Kasumi-1 (cell line): ENCODE data around the gene DHX8.
"Not testable (repeated sequence)": the region's sequence is repeated elsewhere in the genome, so short reads cannot be mapped to it uniquely, and the experiment has no call there.

ENCODE experiments used
- DNase-seq, 2 experiments: peaks; one replicate each; lab custom pipeline; 2025; lab: John Stamatoyannopoulos, UW

Gene DHX8

GRCh38 chr17:43483674-43484551 is at the start of gene DHX8:
Gene DHX8, plus strand, starts transcription at chr17:43483975. Its CDS starts 63 bp downstream, at chr17:43484038.
- DNase-seq: peak; percentile 99

- no peak for DNase-seq
Observed at GRCh38 chr17:43434902-43435319, 48.9 kb upstream of the DHX8 start.

DNA sequence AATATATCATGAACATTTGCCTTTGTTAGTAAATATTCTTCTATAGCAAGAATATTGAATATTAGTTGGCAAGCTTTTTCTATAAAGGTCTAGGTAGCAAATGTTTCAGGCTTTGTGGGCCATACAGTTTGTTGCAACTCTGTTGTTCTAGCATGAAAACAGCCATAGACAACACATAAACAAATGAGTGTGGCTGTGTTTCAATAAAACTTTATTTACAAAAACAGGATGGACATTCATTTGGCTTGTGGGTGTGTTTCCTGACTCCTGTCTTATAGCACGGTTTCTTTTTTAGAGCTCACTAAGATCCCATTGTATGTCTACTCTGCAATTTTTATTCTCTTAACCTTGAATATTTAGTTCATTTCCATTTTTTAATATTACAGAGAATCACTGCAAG is 46.0 kb upstream of the DHX8 start:
- DNase-seq: no peak

DNA sequence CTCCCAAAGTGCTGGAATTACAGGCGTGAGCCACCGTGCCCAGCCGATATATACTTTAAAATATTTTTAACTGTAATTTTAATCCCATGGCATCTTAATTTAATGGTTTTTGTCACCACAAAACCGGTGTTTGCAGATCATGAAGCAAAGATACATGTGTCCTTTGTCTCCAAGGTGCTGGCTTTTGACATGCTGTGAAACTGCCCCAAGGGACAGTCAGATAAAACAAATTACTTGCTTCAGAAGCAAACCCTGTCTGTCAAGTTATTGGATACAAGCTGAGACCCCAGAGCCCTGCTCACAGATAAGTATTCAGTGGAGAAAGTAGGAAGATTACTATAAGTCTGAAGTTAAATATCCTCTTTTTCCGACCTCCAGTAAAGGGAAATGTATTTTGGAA is 45.1 kb upstream of the DHX8 start:
- no peak for DNase-seq

GRCh38 chr17:43439041-43439440 is 44.7 kb upstream of the DHX8 start:
- no peak for DNase-seq

GRCh38 chr17:43442711-43443110 is 41.1 kb upstream of the DHX8 start:
- DNase-seq: no peak

GRCh38 chr17:43443381-43443780 is 40.4 kb upstream of the DHX8 start:
- no peak for DNase-seq

- DNase-seq: no peak
Observed at GRCh38 chr17:43444223-43445008, 39.4 kb upstream of the DHX8 start.

DNA sequence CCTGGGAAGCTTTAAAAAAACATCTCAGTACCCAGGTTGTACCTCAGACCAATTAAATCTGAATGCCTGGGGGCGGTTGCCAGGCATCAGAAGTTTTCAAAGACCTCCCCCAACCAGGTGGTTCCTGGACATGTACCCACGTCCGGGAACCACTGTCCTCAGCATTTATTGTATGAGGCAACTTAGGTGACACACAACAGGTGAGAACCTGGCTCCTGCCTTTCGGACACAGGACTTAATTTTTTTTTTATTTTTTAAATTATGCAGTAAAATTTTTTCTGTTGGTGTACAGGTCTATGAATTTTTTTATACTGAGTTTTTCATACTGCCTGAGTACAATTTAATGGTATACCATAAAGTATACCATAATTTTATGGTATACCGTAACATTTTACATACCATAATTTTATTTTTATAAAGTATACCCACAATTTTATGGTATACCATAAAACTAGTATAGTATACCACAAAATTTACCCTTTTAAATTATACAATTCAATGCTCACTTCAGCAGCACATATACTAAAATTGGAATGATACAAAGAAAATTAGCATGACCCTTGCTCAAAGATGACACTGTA is 38.7 kb upstream of the DHX8 start:
- no peak for DNase-seq

DNA sequence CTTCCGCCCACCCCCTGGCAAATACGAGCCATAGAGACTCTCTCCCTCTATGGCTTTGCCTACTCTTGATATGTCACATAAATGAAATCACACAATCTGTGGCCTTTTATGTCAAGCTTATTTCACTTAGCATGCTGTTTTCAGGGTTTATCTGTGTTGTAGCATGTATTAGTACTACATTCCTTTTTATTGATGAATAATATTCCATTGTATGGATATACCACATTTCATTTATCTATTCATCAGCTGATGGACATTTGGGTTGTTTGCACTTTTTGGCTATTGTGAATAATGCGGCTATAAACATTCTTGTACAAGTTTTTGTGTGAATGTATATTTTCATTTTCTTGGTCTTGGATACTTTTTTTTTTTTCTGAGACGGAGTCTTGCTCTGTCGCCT is 37.0 kb upstream of the DHX8 start:
- DNase-seq: no peak

GRCh38 chr17:43448720-43449469 is 34.9 kb upstream of the DHX8 start:
- no peak for DNase-seq

DNA sequence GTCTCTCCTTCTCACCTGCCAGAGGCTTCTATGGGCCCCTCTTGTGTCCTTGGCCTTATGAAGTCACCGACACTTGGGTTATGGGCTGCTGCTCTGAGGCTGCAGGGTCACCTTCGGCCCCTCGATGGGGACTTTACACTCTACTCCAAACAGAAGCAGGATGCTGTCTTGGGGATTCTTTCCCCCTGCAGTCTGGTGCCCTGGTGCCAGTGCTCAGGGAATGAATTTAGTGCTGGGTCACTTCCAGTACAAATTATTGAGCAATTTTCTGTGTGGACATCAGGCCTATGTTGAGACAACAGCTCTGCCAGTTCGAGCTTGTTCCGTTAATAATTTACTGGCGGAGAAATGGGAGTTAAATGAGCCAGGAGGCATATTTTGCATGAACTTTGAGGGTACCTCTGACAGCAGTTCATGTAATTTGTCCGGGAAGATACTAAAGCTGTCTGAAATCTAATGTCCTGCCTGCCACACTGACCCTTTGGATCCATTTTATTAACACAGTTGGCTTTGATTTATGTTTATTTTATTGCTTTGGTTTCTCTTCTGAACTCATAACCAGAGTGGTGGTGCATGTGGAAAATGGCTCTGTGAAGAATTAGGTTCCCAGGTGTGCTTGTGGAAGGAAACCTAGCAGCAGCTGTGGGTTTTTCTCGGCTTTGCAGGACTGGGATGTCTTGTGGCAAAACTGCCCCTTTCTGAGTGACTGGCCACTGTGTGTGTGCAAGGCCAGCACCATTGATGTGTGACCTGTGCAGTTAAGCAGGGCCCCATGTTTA is 34.1 kb upstream of the DHX8 start:
- DNase-seq: no peak

GRCh38 chr17:43450791-43451190 is 33.0 kb upstream of the DHX8 start:
- not testable (repeated sequence) for DNase-seq

DNA sequence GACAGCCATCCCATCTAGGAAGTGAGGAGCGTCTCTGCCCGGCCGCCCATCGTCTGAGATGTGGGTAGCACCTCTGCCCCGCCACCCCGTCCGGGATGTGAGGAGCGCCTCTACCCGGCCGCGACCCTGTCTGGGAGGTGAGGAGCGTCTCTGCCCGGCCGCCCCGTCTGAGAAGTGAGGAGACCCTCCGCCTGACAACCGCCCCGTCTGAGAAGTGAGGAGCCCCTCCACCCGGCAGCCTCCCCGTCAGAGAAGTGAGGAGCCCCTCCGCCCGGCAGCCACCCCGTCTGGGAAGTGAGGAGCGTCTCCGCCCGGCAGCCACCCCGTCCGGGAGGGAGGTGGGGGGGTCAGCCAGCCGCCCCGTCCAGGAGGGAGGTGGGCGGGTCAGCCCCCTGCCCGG is 32.0 kb upstream of the DHX8 start:
- DNase-seq: not testable (repeated sequence)

DNA sequence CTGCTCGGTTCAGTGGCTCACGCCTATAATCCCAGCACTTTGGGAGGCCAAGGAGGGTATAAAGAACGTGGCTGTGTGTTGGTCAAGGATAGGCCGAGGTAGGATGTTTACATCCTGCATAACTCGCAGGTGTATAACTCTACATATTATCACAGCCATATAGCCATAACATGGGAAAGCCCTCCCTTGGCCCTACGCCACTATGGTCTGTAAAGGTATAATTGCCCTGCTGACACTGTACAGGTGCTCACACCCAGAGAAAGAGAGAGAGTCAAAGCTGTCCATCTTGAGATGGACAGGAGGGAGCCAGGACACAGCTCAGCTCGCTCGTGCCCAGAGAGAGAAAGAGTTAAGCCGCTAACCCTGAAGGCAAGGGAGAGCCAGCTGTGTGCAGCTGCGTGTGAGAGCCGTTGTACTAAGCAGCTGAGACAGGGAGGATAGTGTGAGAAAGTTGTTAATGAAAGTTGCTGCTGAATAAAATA is 30.4 kb upstream of the DHX8 start:
- no peak for DNase-seq

DNA sequence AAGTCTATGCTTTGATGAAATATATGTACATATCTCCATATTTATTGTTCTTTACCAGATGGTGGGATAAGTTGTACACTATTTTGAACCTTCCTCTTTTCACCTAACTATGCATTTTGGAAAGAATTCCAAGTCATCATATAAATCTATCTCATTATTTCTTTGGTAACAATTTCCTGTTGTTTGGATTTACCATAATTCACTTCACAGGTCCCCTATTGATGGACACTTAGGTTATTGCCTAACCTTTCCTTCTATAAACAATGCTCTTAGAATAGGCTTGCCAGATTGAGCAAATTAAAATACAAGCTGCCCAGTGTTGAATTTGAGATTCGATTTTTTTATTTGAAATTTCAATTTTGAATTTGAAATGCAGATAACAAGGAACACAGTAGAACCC is 28.9 kb upstream of the DHX8 start:
- no peak for DNase-seq

GRCh38 chr17:43456029-43456428 is 27.7 kb upstream of the DHX8 start:
- no peak for DNase-seq

DNA sequence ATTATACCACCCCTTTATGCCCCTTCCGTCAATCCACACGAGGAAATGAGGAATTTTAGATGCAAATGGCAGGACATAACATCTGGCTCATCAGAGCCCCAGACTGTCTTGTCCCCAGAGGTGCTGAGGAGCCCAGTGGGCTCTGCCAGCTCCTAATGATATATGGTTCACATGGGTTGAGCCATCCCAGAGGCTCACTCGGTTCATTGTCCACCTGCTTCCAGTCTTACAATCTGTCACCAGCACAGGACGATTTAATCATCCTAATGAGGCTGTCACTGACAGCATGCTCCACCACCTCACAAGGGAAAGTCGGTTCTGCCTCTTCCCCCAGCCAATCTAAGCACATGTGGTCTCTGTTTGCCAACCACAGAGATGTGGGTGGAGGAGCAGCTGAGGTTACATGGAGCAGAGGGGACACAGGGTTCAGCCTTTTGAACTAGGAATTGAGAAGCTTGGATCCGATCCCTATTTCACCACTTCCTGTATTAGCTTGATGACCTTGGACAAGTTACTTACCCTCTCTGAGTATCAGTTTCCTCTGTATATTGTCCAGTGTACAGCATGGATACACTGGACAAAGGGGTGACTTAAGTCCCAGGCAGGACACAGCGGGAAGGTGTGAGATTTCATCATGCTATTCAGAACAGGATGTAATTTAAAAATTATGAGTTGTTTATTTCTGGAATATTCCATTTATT is 27.0 kb upstream of the DHX8 start:
- peak in 1 of 2 experiments; percentile 8 for DNase-seq

GRCh38 chr17:43457362-43457692 is 26.4 kb upstream of the DHX8 start:
- no peak for DNase-seq

DNA sequence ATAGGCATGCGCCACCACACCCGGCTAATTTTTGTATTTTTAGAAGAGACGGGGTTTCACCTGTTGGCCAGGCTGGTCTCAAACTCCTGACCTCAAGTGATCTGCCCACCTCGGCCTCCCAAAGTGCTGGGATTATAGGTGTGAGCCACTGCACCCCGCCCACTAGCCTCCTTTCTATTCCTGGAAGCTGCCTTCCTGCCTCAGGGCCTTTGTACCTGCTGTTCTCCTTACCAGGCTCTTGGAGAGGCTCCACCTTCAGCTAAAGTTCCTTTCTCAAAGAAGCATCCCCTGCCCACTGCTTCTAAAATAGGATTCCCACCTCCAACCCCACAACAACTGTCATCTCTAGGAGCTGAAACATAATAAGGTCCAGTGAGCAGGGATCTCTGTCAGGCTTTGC is 23.9 kb upstream of the DHX8 start:
- not testable (repeated sequence) for DNase-seq

DNA sequence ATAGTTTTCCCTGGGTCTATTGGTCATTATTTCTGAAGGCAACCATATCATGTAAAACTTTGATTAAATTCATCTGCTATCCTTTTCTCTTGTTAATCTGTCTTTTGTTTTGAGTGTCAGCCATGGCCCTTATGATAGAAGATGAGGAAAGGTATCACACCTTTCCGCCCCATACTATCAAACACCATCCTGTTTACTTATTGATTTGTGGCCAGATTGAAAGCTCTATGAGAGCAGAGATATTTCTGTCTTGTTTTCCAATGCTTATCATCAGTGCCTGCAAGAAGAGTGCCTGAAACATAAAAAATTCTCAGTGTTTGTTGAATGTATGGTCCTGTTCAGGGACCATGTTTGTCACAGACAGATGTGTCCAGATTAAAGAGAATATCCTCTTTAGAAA is 22.6 kb upstream of the DHX8 start:
- DNase-seq: no peak
